Activated CD4-positive, alpha-beta T cell treated with anti-CD3 and anti-CD28 coated beads, Interleukin-10, Interleukin-2, amounts not matched to agents 100 ng/mL and 50 ng/mL, durations not matched to agents 16 hours and 8 hours (primary cell): ENCODE data around the gene TEKTIP1.
"Not testable (repeated sequence)": the region's sequence is repeated elsewhere in the genome, so short reads cannot be mapped to it uniquely, and the experiment has no call there.

Source experiments
- DNase-seq: peaks from one replicate; pipeline ENCODE4 v3.0.0-alpha.2; 2020

The TEKTIP1 gene

GRCh38 chr19:3524078-3524842 is 14.7 kb upstream of the TEKTIP1 start:
- DNase-seq, result no peak

GRCh38 chr19:3524904-3525451 is 14.0 kb upstream of the TEKTIP1 start:
- DNase-seq, result no peak

DNA sequence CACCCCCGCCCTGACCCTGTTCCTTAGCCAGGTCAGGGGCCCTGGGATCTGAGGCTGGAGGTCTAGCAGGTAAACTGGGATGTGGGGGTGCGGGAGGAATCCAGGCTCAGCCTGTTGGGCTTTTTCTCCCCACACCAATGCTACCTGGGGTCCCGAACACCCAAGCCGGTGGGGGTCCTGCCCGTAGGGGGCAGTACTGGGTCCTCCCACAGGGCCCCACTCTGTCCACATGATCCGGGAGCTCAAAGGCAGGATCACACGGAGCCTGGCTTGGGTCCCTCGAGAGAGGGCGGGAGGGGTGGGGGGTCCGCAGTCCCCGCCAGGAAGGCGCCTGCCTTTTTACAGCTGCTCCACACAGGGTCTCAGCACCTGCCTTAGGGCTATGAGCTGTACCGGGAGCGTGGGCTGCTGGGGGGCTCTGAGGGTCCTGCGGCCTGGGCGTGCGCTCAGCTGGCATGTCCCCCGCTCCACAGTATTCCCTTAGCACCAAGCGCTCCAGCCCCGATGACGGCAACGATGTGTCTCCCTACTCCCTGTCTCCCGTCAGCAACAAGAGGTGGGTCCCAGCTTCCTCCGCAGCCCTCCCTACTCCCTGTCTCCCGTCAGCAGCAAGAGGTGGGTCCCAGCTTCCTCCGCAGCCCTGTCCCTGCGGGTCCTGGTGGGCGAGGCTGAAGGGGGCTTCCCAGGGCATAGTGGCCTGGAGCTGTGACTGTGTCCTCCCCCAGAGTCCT is 12.3 kb upstream of the TEKTIP1 start:
- no peak for DNase-seq

DNA sequence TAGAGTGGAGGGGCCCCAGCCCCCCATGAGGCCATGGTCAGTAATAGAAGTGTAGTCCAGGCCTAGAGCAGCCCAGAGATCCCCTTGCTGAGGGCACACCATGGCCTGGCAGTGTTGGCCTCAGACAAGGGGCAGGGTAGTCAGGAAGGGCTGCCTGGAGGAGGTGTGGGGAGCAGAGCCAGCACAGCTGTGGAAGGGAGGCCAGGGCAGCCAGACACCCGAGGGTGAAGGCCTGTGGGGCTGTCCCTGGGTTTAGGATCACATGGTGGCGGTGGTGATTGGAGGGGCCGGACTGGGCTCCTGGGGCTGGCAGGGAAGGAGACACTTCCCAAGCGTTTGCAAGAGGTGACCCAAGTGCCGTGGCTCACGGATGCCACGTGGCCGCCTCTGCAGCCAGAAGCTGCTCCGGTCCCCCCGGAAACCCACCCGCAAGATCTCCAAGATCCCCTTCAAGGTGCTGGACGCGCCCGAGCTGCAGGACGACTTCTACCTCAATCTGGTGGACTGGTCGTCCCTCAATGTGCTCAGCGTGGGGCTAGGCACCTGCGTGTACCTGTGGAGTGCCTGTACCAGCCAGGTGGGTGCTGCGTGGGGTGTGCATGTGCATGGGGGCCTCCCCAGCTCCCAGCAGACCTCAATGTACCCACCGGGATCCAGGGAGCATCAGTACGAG is 11.6 kb upstream of the TEKTIP1 start:
- DNase-seq, result no peak

- DNase-seq, result no peak
Observed at GRCh38 chr19:3528080-3528479, 10.9 kb upstream of the TEKTIP1 start.

GRCh38 chr19:3528539-3529211 is 10.3 kb upstream of the TEKTIP1 start:
- DNase-seq, result no peak

DNA sequence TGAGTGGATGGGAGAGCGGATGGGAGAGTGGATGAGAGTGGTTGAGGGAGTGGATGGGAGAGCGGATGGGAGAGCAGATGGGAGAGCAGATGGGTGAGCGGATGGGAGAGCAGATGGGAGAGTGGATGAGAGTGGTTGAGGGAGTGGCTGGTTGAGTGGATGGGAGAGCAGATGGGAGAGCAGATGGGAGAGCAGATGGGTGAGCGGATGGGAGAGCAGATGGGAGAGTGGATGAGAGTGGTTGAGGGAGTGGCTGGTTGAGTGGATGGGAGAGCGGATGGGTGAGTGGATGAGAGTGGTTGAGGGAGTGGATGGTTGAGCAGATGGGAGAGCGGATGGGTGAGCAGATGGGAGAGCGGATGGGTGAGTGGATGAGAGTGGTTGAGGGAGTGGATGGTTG is 9.7 kb upstream of the TEKTIP1 start:
- DNase-seq, result not testable (repeated sequence)

DNA sequence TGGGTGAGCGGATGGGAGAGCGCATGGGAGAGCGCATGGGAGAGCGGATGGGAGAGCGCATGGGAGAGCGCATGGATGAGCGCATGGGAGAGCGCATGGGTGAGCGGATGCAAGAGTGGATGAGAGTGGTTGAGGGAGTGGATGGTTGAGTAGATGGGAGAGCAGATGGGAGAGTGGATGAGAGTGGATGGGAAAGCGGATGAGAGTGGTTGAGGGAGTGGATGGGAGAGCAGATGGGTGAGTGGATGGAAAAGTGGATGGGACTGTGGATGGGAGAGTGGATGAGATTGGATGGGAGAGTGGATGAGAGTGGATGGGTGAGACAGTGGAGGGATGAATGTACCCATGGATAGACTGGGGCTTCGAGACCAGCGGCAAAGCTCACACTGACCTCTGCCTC is 8.6 kb upstream of the TEKTIP1 start:
- no peak for DNase-seq

DNA sequence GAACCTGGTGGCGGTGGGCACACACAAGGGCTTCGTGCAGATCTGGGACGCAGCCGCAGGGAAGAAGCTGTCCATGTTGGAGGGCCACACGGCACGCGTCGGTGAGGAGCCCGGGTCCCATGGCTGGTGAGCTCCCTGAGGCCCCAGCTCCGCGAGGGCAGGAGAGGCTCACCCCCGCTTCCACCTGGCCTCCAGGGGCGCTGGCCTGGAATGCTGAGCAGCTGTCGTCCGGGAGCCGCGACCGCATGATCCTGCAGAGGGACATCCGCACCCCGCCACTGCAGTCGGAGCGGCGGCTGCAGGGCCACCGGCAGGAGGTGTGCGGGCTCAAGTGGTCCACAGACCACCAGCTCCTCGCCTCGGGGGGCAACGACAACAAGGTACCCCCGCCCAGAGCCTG is 7.3 kb upstream of the TEKTIP1 start:
- no peak for DNase-seq

DNA sequence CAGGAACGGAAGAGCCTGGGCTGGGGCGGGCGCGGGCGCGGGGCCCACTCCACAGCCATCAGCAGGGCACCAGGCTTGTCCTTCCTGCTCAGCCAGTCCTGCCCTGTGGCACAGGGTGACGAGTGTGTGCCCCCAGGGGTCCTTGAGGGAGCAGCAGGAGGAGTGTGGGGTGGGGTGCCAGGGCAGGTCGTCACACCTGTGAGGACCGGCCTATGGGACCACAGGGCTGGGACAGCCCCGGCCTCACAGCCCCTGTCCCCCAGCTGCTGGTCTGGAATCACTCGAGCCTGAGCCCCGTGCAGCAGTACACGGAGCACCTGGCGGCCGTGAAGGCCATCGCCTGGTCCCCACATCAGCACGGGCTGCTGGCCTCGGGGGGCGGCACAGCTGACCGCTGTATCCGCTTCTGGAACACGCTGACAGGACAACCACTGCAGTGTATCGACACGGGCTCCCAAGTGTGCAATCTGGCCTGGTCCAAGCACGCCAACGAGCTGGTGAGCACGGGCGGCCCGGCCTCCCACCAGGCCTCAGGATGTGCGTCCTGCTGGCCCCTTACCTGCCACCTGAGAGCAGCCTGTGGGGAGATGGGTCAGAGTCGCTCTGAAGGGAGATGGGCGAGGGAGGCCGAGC is 6.7 kb upstream of the TEKTIP1 start:
- DNase-seq, result no peak

- DNase-seq, result no peak
Observed at GRCh38 chr19:3533033-3533432, 5.9 kb upstream of the TEKTIP1 start.

DNA sequence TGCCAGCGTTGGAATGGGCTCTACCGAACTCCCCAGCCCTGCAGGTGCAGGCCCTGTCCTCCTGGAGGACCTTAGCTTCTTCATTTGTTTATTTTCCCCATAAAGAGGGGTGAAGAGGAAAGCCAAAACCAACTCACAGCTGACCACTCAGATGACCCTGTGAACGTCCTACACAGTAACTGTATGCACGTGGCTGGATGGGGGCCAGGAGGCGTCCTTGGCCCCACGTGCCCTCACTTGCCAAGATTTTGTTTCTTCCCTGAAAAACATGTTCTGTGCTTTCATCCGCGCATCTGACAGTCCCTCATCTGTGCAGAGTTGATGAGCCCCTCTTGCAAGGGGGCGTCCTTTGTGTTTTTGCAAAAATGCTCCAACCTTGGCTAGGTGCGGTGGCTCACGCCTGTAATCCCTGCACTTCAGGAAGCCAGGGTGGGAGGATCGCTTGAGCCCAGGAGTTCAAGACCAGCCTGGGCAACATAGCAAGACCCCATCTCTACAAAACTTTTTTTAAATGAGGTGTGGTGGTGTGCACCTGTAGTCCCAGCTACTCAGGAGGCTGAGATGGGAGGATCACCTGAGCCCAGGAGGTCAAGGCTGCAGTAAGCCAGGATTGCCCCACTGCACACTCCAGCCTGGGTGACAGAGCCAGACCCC is 5.3 kb upstream of the TEKTIP1 start:
- DNase-seq, result no peak

GRCh38 chr19:3534375-3535234 is 4.4 kb upstream of the TEKTIP1 start:
- DNase-seq, result no peak

- no peak for DNase-seq
Observed at GRCh38 chr19:3535235-3535535, 3.8 kb upstream of the TEKTIP1 start.

GRCh38 chr19:3535563-3535965 is 3.4 kb upstream of the TEKTIP1 start:
- DNase-seq, result no peak

- no peak for DNase-seq
Observed at GRCh38 chr19:3535981-3536380, 3.0 kb upstream of the TEKTIP1 start.

DNA sequence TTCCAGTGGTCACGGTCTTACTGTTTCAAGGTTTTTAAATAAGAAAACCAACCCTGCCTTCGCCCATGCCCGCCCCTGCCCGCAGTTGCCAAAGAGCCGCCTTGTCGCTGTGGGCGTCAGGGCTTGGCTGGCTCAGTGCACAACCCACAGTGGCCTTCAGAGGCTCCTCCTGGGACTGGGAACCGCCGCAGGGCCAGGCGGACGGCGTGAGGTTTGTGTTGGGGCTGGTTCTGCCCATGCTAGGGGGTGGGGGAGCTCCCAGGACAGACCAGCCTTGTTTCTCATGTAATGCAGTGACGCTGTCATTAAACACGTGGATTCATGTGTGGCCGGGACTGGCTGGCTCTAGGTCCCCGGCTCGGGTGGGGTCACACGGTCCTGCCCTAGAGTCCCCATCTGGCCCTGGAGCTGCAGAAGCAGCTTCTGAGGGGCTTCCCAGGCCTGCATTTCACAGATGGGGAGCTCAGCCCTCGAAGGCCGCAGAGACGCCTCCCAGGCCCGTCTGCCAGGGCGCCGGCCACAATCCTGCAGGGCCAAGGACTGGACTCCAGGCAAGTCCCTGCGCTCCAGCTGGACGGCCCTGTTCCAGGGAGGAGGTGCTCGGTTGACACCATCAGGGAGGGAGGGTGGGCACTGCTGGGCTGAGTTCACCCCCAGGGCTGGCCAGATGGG is 2.4 kb upstream of the TEKTIP1 start:
- no peak for DNase-seq

DNA sequence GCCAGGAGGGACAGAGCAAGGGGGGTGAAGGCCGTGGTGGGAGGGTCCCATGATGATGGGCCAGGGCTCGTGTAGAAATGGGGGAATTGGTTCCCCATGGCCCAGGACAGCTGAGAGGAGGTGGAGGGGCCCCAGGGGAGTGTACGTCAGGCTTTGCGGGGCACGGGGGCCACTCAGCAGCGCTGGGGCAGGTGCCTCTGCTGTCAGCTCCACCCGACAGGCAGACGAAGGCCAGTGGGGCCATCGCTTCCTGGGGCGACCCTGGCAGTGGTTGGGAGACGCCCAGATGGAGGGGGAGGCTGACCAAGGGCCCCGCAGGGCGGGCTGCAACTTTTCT is 1.9 kb upstream of the TEKTIP1 start:
- no peak for DNase-seq

- DNase-seq, result no peak
Observed at GRCh38 chr19:3537438-3538240, 1.3 kb upstream of the TEKTIP1 start.
